Activated CD4-positive, alpha-beta T cell treated with anti-CD3 and anti-CD28 coated beads, Interleukin-2, amount 50 U/mL, for 24 hours (primary cell): ENCODE data around the gene ABHD4.

Experiments
- DNase-seq, 2 donors: peaks; one replicate each; pipeline ENCODE4 v3.0.0-alpha.2; 2020; ENCODE audit warnings: low read depth in 1 of 2, low spot score in 1 of 2

The ABHD4 gene

DNA sequence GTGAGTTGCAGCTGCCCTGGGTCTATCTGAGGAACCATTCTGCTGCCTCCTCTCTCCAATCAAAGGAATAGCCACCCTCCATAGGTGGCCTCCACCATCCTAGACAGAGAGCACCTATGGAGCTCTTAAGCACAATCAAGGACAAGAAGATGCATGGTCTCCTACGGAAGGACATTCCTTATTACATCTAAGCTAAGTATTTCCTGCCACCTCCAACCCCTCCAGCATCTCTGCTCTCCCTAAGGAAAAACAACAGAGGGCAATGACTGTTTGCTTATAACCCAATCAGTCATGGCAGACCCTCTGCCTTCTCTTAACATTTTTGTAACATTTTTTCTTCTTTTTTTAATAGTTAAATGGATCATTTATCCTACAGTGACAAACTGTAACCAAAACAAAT is 60.8 kb downstream of the ABHD4 start:
- DNase-seq, result no peak

DNA sequence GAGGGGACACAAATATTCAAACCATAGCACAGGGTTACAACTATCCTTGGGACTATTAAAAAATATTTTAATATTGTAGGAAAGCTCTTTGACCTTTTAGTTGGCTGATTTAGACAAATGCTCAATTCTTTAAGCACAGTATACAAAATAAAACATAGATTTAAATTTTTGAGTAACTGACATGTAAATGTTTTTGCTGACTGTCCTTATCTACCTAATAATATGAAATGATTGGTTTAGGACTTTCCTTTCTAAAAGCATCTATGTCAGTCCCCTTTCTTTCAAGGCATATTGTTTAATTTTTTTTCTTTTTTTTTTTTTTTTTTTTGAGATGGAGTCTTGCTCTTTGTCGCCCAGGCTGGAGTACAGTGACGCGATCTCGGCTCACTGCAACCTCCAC is 62.6 kb downstream of the ABHD4 start:
- DNase-seq, result no peak
